GM21619 (cell line): ENCODE data around the gene CCDC30.

Experiments
- ATAC-seq: cut with Tn5 transposase; IDR thresholded peaks from one replicate; pipeline ENCODE4 v1.9.1; 2021; ENCODE audit not compliant: unreplicated experiment

CCDC30 gene

GRCh38 chr1:42686418-42686817 lies 223.3 kb downstream of the CCDC30 start:
- no peak for ATAC-seq

GRCh38 chr1:42689912-42690311 lies 226.8 kb downstream of the CCDC30 start:
- ATAC-seq = no peak

- ATAC-seq = no peak
Observed at GRCh38 chr1:42690477-42691156, 227.5 kb downstream of the CCDC30 start.

- no peak for ATAC-seq
Observed at GRCh38 chr1:42691157-42691498, 228.0 kb downstream of the CCDC30 start.

- ATAC-seq = no peak
Observed at GRCh38 chr1:42692461-42692860, 229.4 kb downstream of the CCDC30 start.

GRCh38 chr1:42692911-42693310 lies 229.8 kb downstream of the CCDC30 start:
- ATAC-seq = no peak

GRCh38 chr1:42698081-42698813 lies 235.2 kb downstream of the CCDC30 start:
- no peak for ATAC-seq

- ATAC-seq = no peak
Observed at GRCh38 chr1:42700006-42700405, 236.9 kb downstream of the CCDC30 start.

- ATAC-seq = no peak
Observed at GRCh38 chr1:42703888-42704464, 240.9 kb downstream of the CCDC30 start.
